SU-DHL-6 (cell line): ENCODE data around the gene FBXO47.

Experiments used
- CTCF ChIP-seq: fragments of 200-600 bp; sonication (generic); IDR thresholded peaks from one replicate; pipeline ENCODE4 v1.5.1; 2017; ENCODE audit warnings: antibody characterized with exemption, mild to moderate bottlenecking, low read length, moderate library complexity; ENCODE audit not compliant: insufficient read depth, poor library complexity, severe bottlenecking
- EZH2phosphoT487 ChIP-seq: fragments of 200-600 bp; sonication (generic), shearing (Covaris generic); conservative IDR thresholded peaks from 2 replicates; pipeline ENCODE4 v1.6.1; 2018; ENCODE audit warnings: mild to moderate bottlenecking, antibody characterized with exemption, low read length, moderate library complexity, mixed read lengths

DNA sequence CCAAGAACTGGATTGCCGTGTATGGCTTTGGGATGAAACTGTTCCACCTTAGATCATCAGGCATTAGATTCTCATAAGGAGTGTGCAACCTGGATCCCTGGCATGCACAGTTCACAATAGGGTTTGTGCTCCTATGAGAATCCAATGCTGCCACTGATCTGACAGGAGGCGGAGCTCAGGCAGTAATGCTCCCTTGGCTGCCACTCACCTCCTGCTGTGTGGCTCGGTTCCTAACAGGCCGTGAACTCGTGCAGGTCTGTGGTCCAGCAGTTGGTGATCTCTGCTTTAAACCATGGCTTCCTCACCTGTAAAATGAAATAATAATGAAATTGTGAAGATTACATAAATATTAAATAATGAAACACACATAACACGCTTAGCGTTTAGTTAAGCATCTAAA lies 45.5 kb upstream of the FBXO47 start:
- TF ChIP-seq CTCF: no peak
- TF ChIP-seq EZH2phosphoT487: no peak
